Measurements from ENCODE around the gene PDE4A.

GRCh38 chr19:10395917-10396316 is 24.4 kb upstream of the PDE4A start:
- no peak for TF ChIP-seq ATF7 (IDR thresholded peaks at IDR 0.05; ENCODE audit: low read depth)
- no peak for TF ChIP-seq JUNB (IDR thresholded peaks at IDR 0.05)
- TF ChIP-seq ATF3 (IDR thresholded peaks at IDR 0.05; ENCODE audit: borderline replicate concordance, extremely low read depth, low read depth, low read length): no peak
- no peak for TF ChIP-seq ZNF24 (IDR thresholded peaks at IDR 0.05)

All from GM12878 (cell line).